Gastroesophageal sphincter (tissue), 4 donors: ENCODE measurements around the gene EMILIN2. TPM values are rescaled to one million over a fixed set of nuclear protein-coding genes. Genes with fewer than 3 reads are reported as not detected.

ENCODE experiments used
- ATAC-seq: fragments of 150-250 bp; one replicate; pipeline ENCODE4 v1.9.1; 2016; ENCODE audit warnings: mild to moderate bottlenecking, moderate library complexity
- H3K27ac ChIP-seq, 4 donors: fragments of 200-600 bp; sonication (generic) in 3 of 4; 1 replicate in 3 of 4; 2 replicates in 1 of 4; pipeline ENCODE4 v1.5.1; 2016 to 2019
- H3K27me3 ChIP-seq: fragments of 200-600 bp; sonication (generic); one replicate; pipeline ENCODE4 v1.5.1; 2019
- H3K36me3 ChIP-seq, 2 donors: fragments of 200-600 bp; sonication (generic); one replicate each; pipeline ENCODE4 v1.5.1; 2019; ENCODE audit warnings: control low read depth in 1 of 2
- H3K4me1 ChIP-seq, 3 donors: fragments of 200-600 bp; sonication (generic); 1 replicate in 2 of 3; 2 replicates in 1 of 3; pipeline ENCODE4 v1.5.1; 2016 to 2019; ENCODE audit warnings: control low read depth in 2 of 3
- H3K4me3 ChIP-seq, 2 donors: fragments of 200-600 bp; sonication (generic); one replicate each; pipeline ENCODE4 v1.5.1; 2019; ENCODE audit warnings: mild to moderate bottlenecking in 1 of 2, moderate library complexity in 1 of 2
- H3K9me3 ChIP-seq, 3 donors: fragments of 200-600 bp; sonication (generic); one replicate each; pipeline ENCODE4 v1.5.1; 2017 to 2019; ENCODE audit warnings: control low read depth in 2 of 3
- CTCF ChIP-seq, 4 experiments: fragments of 200-600 bp in 2 of 4; fragments of 450-650 bp in 2 of 4; sonication (generic) in 1 of 4; IDR thresholded peaks; one replicate each; pipeline ENCODE4 v1.5.1; 2017 to 2019; ENCODE audit warnings: antibody characterized with exemption in 4 of 4, mild to moderate bottlenecking in 2 of 4, moderate library complexity in 2 of 4
- EP300 ChIP-seq: sonication (generic); formaldehyde crosslinking; IDR thresholded peaks from one replicate; pipeline ENCODE4 v1.6.1; 2017; ENCODE audit warnings: antibody characterized with exemption, mild to moderate bottlenecking
- POLR2A ChIP-seq, 2 donors: fragments of 450-650 bp; IDR thresholded peaks; one replicate each; pipeline ENCODE4 v1.6.1; 2017; ENCODE audit warnings: antibody characterized with exemption in 2 of 2, mild to moderate bottlenecking in 2 of 2, moderate library complexity in 1 of 2
- POLR2AphosphoS5 ChIP-seq: sonication (generic); formaldehyde crosslinking; IDR thresholded peaks from one replicate; pipeline ENCODE4 v1.6.1; 2017; ENCODE audit warnings: antibody characterized with exemption
- WGBS, 2 donors: methylation state at CpG; one replicate each; pipeline ENCODE4 v1.1.5; 2018; ENCODE audit warnings: low coverage in 1 of 2; 5-methylcytosine and 5-hydroxymethylcytosine counted together
- total RNA-seq, 4 donors: library from RNA; depleted of rRNA; stranded (reverse); fragments of >200 nt; gene quantifications; one replicate each; pipeline ENCODE4 v1.1.0, GENCODE V29; 2016

Gene EMILIN2
- total RNA-seq, 4 donors from 2014 or later = 11.2 to 20.9 (median 17.0) TPM

- H3K27me3 ChIP-seq = no peaks in the 10 kb centered on the region
- ATAC-seq = no peak
- TF ChIP-seq POLR2A (IDR thresholded peaks at IDR 0.05) (no peak), EP300 (no peak), CTCF (IDR thresholded peaks at IDR 0.05) (no peak), POLR2AphosphoS5 (no peak)
- H3K36me3 ChIP-seq = no peaks in the 10 kb centered on the region
- 90% methylated on average over 4 of the region's 10 CpGs; no CpG with 5 or more reads in 1 of the 2 donors for WGBS, 2 donors
- peaks cover 0 to 7% (median 0%) of the 10 kb centered on the region in 3 donors for H3K4me1 ChIP-seq
- peak overlapping the region in 1 of 4 donors; percentile 3 for H3K27ac ChIP-seq
- no peaks in the 10 kb centered on the region for H3K9me3 ChIP-seq
- H3K4me3 ChIP-seq = no peak overlapping the region
Measured at GRCh38 chr18:2883076-2883735, 36.4 kb downstream of the EMILIN2 start.

- Histone ChIP-seq H3K4me3 (no peak overlapping the region), H3K4me1 (peaks cover 0 to 7% (median 0%) of the 10 kb centered on the region in 3 donors), H3K27ac (no peak overlapping the region), H3K27me3 (no peaks in the 10 kb centered on the region), H3K36me3 (no peaks in the 10 kb centered on the region), H3K9me3 (no peaks in the 10 kb centered on the region)
- ATAC-seq = no peak
- WGBS, 2 donors = 88% methylated on average over 8 of the region's 13 CpGs; no CpG with 5 or more reads in 1 of the 2 donors
- TF ChIP-seq EP300 (no peak), POLR2A (IDR thresholded peaks at IDR 0.05) (no peak), POLR2AphosphoS5 (no peak), CTCF (IDR thresholded peaks at IDR 0.05) (no peak)
Measured at GRCh38 chr18:2884706-2885285, 38.0 kb downstream of the EMILIN2 start.

- Histone ChIP-seq H3K27ac (no peak overlapping the region), H3K36me3 (no peaks in the 10 kb centered on the region), H3K4me3 (no peak overlapping the region), H3K27me3 (no peaks in the 10 kb centered on the region), H3K9me3 (no peaks in the 10 kb centered on the region), H3K4me1 (no peaks in the 10 kb centered on the region)
- 72 to 77% methylated on average over 4 of the region's 4 CpGs for WGBS, 2 donors
- ATAC-seq = no peak
- TF ChIP-seq POLR2AphosphoS5 (no peak), CTCF (IDR thresholded peaks at IDR 0.05) (no peak), POLR2A (IDR thresholded peaks at IDR 0.05) (no peak), EP300 (no peak)
Measured at GRCh38 chr18:2887470-2887869, 40.7 kb downstream of the EMILIN2 start.

- WGBS, 2 donors = 10 to 20% methylated on average over 1 to 2 of the region's 3 CpGs
- H3K4me3 ChIP-seq = no peak overlapping the region
- H3K27ac ChIP-seq = no peak overlapping the region
- ATAC-seq = no peak
- no peaks in the 10 kb centered on the region for H3K4me1 ChIP-seq
- TF ChIP-seq CTCF (IDR thresholded peaks at IDR 0.05) (no peak), POLR2AphosphoS5 (no peak), EP300 (no peak), POLR2A (IDR thresholded peaks at IDR 0.05) (no peak)
- no peaks in the 10 kb centered on the region for H3K9me3 ChIP-seq
- no peaks in the 10 kb centered on the region for H3K27me3 ChIP-seq
- no peaks in the 10 kb centered on the region for H3K36me3 ChIP-seq
Measured at GRCh38 chr18:2889761-2890192, 43.0 kb downstream of the EMILIN2 start.

- Histone ChIP-seq H3K27ac (no peak overlapping the region), H3K36me3 (no peaks in the 10 kb centered on the region), H3K4me1 (no peaks in the 10 kb centered on the region), H3K27me3 (no peaks in the 10 kb centered on the region), H3K9me3 (no peaks in the 10 kb centered on the region), H3K4me3 (no peak overlapping the region)
- no peak for ATAC-seq
- 60 to 87% methylated on average over 1 to 5 of the region's 5 CpGs for WGBS, 2 donors
- no peak for TF ChIP-seq POLR2AphosphoS5
- TF ChIP-seq POLR2A (IDR thresholded peaks at IDR 0.05) = no peak
- TF ChIP-seq CTCF (IDR thresholded peaks at IDR 0.05) = no peak
- TF ChIP-seq EP300 = no peak
Measured at GRCh38 chr18:2890606-2891005, 43.8 kb downstream of the EMILIN2 start.
